GM19438 (cell line): ENCODE measurements around the gene DVL1.

Source experiments
- ATAC-seq: cut with Tn5 transposase; IDR thresholded peaks from one replicate; pipeline ENCODE4 v1.9.1; 2021; ENCODE audit warnings: low read depth; ENCODE audit not compliant: unreplicated experiment

Gene DVL1

DNA sequence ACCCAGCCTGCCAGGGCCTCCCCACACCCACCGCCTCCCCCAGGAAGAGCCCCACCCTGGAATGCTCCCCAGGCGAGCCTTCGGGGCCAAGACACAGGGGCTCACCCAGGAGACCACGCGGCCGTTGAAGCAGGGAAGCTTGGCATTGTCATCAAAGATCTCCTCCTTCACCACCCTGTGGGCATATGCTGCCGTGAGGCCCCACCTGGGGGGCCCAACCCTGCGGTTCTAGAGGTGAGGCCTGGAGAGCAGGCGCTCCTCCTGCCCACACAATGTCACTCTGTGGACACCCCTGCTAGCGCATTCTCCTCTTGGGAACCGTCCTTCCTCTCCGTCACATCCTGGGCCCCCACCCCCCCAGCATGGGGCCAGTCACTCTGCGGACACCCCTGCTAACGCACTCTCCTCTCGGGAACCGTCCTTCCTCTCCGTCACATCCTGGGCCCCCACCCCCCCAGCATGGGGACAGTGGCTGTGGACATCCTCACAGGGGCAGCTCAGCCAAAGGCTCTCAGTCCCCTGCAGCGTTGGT, 6.6 kb downstream of the DVL1 start:
- ATAC-seq: no peak

DNA sequence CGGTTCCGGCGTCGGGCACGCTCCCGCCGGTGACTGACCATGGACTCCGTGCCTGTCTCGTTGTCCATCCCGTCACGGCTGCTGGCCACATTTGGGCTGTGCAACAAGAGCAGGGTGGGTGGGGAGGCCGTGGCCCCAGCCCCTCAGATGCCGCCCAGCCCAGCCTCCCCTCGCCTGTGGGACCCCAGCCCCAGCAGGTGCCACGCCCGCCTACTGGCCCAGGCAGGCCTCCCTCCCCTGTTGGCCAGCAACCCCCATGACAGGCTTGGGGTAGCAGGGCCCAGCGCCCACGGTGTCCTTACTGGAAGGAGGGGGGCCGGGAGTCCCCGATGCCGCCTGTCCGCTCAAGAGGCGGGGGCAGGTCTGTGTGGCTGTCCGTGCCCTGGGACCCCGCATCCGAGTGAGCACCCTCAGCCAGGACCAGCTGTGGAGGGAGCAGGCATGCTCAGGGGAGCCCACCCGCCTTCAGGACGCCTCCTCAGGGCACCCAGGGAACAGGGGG, 7.1 kb downstream of the DVL1 start:
- ATAC-seq: no peak

DNA sequence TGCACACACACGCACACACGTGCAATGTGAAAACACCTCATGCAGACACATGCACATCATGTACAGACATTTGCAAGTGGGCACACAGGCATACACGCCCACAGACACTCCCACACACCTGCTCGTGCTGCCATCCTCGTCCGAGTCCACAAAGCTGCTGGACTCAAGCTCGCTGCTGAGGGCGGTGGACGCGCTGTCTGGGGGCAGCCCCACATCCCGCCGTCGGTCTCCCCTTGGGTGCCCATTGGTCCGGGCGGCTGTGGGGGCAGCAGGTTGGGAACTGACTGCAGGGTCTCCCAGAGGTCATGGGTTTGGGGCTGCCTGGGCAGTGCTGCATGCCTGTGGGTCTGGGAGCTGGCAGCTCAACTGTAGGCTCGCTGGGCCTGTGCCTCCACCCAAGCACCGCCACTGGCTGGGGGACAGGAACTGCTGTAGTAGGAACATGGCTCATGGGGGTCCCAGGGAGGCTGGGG, 7.6 kb downstream of the DVL1 start:
- ATAC-seq: no peak

DNA sequence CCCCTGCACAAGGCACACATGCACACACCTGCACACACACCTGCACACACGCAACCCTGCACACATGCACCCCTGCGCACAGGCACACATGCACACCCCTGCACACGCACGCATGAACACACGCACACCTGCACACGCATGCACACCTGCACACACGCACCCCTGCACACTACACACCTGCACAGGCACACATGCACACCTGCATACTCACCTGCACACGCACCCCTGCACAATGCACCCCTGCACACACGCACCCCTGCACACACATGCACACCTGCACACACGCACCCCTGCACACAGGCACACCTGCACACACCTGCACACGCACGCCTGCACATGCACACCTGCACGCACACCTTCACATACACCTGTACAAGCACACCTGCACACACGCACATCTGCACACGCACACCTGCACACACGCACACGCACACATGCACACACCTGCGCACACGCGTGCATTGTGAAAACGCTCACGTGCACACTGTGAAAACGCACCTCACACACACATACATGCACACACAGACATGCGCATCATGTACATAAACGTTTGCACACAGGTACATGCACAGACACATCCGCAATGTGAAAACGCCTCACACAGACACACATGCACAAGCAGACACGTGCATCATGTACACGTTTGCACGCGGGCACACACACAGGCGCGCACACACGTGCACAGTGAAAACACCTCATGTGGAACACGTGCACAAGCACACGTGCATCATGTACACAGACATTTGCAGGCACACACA, 8.2 kb downstream of the DVL1 start:
- ATAC-seq: no peak

DNA sequence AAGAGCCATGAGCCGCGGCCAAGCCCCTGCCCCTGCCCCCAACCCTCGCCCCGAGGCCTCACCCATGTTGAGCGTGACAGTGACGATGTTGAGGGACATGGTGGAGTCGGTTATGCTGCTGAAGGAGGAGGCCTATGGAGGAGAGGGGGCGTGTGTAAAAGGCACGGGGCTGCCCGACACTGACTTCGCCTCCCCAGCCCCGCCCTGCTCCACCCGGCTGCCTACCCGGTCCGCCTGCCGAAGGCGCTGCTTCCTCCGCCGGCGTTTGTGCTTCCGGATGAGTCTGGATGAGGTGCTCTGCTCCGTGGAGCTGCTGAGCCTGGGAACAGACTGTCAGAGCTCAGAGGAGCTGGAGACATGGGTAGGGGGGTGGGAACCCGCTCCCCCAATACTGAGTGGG, 9.0 kb downstream of the DVL1 start:
- ATAC-seq: no peak

DNA sequence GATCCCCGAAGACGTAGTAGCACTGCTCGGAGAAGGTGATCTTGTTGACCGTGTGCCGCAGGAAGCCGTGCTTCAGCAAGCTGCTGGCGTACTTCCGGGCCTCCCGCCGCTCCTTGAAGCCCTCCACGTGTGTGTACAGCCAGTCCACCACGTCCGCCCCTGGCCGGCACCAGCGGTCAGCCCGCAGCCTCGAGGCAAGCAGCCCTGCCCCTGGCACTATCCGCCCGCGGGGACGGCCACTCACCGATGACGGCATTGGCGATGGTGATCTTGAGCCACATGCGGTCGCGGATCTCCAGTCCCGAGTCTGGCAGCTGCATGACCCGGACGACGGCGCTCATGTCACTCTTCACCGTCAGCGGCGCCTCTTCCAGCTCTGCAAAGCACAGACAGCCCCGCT, 10.9 kb downstream of the DVL1 start:
- no peak for ATAC-seq

DNA sequence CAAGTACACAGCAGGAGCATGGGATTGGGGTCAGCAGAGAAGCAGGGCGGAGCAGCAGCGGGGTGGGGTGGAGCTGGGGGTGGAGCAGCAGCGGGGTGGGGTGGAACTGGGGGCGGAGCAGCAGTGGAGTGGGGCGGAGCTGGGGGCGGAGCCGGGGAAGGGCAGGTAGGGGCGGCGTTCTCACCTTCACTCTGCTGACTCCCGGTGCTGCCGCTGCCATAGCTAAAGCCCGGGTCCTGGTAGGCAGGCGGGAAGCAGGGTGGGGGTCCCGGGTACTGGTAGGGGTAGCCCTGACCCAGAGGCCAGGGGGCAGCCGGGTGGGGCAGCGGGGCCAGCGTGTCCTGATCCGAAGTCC, 11.4 kb downstream of the DVL1 start:
- ATAC-seq: no peak

DNA sequence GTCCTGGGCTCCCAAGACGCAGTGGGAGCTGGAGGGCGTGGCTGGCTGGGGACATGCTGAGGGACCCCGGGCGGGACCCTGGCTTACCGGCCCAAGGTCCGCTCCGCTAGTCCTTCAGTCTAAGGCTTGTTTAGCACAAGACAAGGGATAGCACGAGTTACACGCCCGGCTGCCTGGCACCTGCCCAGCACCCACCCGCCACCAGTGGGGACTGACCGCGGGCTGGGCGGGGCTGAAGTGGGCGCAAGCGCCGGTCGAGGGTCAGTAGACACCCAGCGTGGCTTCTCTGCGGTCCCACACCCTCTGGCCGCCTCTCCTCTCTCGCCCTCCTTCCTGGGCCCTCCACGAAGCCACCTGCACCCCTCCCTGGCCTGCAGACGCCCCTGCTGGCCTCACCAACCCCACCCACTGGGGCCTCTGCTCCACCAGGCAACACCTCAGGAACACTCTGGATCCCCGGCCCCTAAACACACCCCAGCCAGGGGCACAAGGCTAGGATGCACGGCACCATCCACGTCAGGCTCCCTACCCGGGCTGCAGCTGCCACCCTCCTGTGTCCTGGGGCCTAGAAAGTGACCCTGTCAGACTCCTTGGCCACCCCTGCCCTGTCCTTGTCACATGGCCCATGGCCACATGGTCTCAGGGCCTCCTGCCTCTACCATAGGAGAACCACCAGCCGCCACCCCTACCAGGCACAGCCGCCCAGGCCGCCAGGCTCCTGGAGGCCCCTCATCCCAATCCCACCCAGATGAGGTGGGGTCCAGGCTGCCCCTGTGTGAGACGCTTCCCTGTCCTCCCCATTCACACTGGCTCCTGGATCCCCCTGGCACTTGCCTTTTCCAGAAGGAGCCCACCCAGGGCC, 12.1 kb downstream of the DVL1 start:
- ATAC-seq: no peak

DNA sequence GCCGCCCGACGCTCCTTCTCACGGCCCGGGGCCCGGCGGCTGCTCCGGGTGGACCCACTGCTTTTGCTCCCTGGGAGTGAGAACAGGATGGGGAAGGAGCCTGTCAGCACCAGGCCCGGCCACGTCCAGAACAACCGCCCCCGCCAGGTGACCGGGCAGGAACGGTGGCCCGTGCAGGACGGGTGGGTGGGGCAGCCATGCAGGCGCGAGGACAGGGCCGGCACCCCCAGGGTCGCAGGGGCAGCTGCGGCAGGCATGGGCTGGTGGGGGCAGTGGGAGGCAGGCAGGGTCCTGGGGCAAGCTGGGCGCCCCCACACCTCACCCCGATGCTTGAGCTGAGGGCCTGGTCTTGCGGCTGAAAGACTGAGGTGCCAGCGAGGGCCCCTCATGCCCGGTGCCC, 12.8 kb downstream of the DVL1 start:
- ATAC-seq: no peak

DNA sequence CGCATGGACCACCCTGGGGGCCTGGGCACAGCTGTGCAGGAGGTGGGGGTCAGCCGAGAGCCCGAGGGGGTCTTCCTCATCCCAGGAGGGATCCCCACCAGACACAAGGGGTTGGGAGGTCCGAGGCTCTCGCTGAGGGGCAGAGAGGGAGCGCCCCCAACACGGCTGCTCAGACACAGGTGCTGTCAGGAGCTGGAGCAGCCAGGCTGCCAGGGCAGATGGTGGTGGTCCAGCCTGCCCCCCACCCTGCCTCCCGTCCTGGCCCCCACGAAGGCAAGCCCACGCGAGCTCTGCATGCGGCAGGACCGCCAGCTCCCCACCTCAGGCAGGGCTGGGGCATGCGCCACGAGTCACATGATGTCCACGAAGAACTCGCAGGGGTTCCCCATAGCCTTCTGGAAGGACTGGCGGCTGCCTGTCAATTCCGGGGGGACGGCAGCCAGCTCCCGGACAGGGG, 13.4 kb downstream of the DVL1 start:
- no peak for ATAC-seq

DNA sequence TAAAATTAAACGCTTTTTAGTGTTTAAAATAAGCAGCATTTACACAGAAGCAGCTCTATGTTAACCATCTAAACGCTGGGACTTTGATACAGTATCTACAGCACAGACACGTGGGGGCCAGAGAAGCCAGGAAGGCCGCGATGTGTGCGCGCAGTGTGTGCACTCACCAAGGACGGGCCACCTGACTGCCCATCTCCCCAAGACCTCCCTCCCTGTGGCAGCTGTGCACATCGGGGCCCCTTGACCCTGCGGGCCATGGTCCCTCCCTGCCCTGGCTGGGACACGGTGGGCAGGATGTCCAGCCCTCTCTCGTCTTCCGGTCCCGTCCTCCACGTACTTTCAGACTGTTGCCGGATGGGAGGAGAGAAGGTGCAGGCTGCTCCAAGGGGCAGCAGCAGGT, 13.9 kb downstream of the DVL1 start:
- ATAC-seq: no peak

DNA sequence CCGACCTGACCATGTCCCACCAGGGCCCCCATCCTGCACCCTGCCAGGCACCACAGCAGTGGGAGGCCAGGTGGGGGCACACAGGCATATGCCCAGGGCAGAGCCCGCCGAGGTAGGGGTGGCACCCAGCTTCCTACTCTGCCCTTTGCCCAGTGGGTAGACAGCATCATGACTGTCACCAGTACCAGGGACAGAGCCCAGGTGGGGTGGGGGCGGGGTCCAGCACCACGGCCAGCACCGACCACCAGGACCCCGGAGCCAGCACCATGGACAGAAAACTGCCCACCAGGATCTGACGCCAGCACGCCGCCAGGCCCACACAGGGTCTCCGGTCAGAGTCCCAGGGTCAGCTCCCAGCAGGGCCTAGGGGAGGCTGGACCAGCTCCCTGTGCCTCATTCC, 14.4 kb downstream of the DVL1 start:
- no peak for ATAC-seq

DNA sequence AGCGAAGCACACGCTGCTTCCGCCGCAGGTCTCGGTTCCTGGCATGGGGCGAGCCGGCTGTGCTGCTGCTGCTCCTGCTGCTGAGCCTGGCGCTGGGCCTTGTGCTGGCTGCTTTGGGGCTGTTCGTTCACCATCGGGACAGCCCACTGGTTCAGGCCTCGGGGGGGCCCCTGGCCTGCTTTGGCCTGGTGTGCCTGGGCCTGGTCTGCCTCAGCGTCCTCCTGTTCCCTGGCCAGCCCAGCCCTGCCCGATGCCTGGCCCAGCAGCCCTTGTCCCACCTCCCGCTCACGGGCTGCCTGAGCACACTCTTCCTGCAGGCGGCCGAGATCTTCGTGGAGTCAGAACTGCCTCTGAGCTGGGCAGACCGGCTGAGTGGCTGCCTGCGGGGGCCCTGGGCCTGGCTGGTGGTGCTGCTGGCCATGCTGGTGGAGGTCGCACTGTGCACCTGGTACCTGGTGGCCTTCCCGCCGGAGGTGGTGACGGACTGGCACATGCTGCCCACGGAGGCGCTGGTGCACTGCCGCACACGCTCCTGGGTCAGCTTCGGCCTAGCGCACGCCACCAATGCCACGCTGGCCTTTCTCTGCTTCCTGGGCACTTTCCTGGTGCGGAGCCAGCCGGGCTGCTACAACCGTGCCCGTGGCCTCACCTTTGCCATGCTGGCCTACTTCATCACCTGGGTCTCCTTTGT, 15.5 kb downstream of the DVL1 start:
- no peak for ATAC-seq

DNA sequence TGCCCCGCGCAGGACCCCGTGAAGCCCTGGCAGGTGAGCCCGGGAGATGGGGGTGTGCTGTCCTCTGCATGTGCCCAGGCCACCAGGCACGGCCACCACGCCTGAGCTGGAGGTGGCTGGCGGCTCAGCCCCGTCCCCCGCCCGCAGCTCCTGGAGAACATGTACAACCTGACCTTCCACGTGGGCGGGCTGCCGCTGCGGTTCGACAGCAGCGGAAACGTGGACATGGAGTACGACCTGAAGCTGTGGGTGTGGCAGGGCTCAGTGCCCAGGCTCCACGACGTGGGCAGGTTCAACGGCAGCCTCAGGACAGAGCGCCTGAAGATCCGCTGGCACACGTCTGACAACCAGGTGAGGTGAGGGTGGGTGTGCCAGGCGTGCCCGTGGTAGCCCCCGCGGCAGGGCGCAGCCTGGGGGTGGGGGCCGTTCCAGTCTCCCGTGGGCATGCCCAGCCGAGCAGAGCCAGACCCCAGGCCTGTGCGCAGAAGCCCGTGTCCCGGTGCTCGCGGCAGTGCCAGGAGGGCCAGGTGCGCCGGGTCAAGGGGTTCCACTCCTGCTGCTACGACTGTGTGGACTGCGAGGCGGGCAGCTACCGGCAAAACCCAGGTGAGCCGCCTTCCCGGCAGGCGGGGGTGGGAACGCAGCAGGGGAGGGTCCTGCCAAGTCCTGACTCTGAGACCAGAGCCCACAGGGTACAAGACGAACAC, 16.3 kb downstream of the DVL1 start:
- ATAC-seq: no peak

DNA sequence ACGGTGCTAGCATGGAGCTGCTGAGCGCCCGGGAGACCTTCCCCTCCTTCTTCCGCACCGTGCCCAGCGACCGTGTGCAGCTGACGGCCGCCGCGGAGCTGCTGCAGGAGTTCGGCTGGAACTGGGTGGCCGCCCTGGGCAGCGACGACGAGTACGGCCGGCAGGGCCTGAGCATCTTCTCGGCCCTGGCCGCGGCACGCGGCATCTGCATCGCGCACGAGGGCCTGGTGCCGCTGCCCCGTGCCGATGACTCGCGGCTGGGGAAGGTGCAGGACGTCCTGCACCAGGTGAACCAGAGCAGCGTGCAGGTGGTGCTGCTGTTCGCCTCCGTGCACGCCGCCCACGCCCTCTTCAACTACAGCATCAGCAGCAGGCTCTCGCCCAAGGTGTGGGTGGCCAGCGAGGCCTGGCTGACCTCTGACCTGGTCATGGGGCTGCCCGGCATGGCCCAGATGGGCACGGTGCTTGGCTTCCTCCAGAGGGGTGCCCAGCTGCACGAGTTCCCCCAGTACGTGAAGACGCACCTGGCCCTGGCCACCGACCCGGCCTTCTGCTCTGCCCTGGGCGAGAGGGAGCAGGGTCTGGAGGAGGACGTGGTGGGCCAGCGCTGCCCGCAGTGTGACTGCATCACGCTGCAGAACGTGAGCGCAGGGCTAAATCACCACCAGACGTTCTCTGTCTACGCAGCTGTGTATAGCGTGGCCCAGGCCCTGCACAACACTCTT, 17.0 kb downstream of the DVL1 start:
- ATAC-seq: no peak

DNA sequence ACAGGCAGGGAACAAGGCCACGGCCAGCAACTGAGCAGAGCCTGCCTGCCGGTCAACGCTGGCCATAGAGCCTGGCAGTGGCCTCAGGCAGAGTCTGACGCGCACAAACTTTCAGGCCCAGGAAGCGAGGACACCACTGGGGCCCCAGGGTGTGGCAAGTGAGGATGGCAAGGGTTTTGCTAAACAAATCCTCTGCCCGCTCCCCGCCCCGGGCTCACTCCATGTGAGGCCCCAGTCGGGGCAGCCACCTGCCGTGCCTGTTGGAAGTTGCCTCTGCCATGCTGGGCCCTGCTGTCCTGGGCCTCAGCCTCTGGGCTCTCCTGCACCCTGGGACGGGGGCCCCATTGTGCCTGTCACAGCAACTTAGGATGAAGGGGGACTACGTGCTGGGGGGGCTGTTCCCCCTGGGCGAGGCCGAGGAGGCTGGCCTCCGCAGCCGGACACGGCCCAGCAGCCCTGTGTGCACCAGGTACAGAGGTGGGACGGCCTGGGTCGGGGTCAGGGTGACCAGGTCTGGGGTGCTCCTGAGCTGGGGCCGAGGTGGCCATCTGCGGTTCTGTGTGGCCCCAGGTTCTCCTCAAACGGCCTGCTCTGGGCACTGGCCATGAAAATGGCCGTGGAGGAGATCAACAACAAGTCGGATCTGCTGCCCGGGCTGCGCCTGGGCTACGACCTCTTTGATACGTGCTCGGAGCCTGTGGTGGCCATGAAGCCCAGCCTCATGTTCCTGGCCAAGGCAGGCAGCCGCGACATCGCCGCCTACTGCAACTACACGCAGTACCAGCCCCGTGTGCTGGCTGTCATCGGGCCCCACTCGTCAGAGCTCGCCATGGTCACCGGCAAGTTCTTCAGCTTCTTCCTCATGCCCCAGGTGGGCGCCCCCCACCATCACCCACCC, 17.9 kb downstream of the DVL1 start, which contains the start of gene TAS1R3:
TSS of gene TAS1R3 (plus strand) at position 213 of the 898 bp plus-strand sequence. CDS start at position 279, 66 bp downstream.
- ATAC-seq: no peak

DNA sequence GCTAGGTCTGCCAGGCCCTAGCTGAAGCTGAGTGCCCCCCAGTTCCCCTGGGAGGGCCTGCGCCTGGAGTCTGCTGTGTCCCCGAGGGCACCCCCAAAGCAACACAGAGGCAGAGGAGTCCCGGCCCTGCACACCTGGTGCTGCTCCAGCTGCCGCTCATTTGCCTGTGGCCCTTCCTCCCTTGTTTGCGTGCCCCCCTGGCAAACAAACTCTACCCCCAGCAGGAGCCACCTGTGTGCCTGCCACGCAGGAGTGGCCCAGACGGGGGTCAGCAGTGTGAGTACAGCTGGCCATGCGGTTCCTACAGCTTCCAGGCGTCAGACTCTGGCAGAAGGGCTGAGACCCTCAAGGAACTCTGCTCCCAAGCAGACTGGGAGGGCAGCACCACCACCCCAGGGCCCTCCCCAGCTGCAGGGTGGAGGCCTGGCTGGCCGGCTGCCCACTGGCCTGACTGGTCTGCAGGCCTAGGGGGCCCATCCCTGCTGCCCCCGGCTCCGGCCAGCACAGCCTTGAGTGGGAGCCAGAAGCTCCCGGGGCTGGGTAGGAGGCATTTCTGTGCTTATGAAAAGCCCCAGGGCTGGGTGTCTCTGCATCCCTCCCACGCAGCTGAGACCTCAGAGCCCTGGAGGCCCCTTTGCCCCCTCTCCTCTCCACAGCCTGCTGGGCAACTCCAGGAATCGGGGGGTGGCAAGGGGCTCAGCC, 18.7 kb downstream of the DVL1 start:
- no peak for ATAC-seq
